ENCODE results near the gene NTMT1.

The NTMT1 gene

DNA sequence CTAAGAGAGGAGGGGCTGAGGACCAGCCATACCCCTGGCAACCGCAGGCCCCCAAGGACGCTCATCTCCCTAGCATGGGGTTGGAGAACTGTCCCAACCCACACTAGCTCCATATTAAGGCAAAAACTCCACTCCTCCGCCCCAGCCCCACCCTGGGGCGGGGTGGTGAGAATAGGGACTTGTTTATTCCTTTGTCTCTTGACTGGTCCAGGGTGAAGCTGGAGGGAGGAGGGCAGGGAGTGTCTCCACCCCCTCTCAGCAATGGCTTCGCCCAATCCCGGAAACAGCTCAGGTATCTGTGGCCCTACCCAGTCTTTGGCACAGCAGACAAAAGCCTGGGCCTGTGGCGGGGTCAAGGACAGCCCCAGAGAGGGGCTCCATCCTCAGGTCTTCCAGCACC is 56.4 kb downstream of the NTMT1 start:
- DNase-seq: no peak

DNA sequence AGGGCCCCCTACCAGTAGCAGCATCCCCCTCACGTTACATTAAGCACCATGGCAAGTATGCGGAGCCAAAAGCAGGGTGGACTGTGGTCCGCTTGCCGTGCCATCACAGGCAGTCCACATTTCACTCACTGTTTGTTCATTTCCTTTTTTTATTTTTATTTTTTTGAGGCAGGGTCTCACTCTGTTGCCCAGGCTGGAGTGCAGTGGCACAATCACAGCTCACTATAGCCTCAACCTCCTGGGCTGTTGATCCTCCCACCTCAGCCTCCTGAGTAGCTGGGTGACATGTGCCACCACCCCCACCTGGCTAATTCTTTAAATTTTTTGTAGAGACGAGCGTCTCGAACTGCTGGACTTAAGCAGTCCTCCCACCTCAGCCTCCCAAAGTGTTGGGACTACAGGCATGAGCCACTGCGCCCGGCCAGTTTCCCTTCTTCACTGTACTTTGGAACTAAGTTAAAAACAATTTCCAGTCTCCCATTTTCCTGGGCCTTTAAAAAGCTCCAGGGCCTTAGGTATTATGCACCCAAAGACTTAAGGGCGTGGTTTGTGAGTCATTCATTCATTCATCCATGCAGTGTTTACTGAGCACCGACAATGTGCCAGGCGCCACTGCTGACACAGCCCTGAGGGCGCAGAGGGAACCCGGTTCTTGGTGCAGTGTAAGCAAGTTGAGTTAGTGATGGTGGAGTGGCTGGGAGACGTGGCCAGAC is 59.4 kb downstream of the NTMT1 start:
- DNase-seq: no peak

Measured in NCI-H524 (cell line).